CD4-positive, alpha-beta memory T cell (primary cell): ENCODE measurements around the gene TPX2. TPM values are rescaled to one million over a fixed set of nuclear protein-coding genes. Genes with fewer than 3 reads are reported as not detected.

Experiments used
- CTCF ChIA-PET: fragments of 350-600 bp; sonication (Branson Sonifier 250); formaldehyde crosslinking; loops from one replicate; lab custom pipeline; 2021; ENCODE audit warnings: inconsistent platforms; ENCODE audit not compliant: partially characterized antibody; lab: Charles Lee
- POLR2A ChIA-PET: fragments of 350-600 bp; sonication (Branson Sonifier 250); formaldehyde crosslinking; loops from one replicate; lab custom pipeline; 2021; ENCODE audit not compliant: partially characterized antibody; lab: Charles Lee
- DNase-seq, 5 donors: peaks; one replicate each; pipeline versions ENCODE4 v3.0.0 to v3.0.0-alpha.2; 2020 to 2022; ENCODE audit warnings: mixed read lengths in 1 of 5
- H3K27ac ChIP-seq: one replicate; pipeline ENCODE4 v1.7.0; 2013; ENCODE audit warnings: low read depth, low read length
- H3K27me3 ChIP-seq: 2 replicates; pipeline ENCODE4 v1.7.0; 2013; ENCODE audit warnings: mild to moderate bottlenecking, low read length, moderate library complexity; ENCODE audit not compliant: insufficient read depth
- H3K36me3 ChIP-seq: 2 replicates; pipeline ENCODE4 v1.7.0; 2013; ENCODE audit warnings: mild to moderate bottlenecking, low read length, moderate library complexity; ENCODE audit not compliant: insufficient read depth
- H3K4me1 ChIP-seq: 2 replicates; pipeline ENCODE4 v1.7.0; 2013; ENCODE audit warnings: mild to moderate bottlenecking, low read length, moderate library complexity; ENCODE audit not compliant: insufficient read depth
- H3K4me3 ChIP-seq, 2 donors: one replicate each; pipeline ENCODE4 v1.7.0; 2013; ENCODE audit warnings: low read length in 2 of 2, mild to moderate bottlenecking in 1 of 2
- H3K9me3 ChIP-seq, 2 donors: one replicate each; pipeline ENCODE4 v1.7.0; 2013; ENCODE audit warnings: low read length in 2 of 2, control low read depth in 1 of 2; ENCODE audit not compliant: control insufficient read depth in 1 of 2
- H3K27ac Mint-ChIP-seq, 7 donors: one replicate each; pipeline ENCODE4 v1.8.0; 2020 to 2021; ENCODE audit warnings: mixed read lengths in 7 of 7, mild to moderate bottlenecking in 6 of 7, inconsistent platforms in 3 of 7, moderate library complexity in 3 of 7
- H3K27me3 Mint-ChIP-seq, 2 donors: one replicate each; pipeline ENCODE4 v1.8.0; 2020 to 2021; ENCODE audit warnings: mixed read lengths in 2 of 2
- H3K36me3 Mint-ChIP-seq, 2 donors: one replicate each; pipeline ENCODE4 v1.8.0; 2020 to 2021; ENCODE audit warnings: mixed read lengths in 2 of 2, inconsistent platforms in 1 of 2, mild to moderate bottlenecking in 1 of 2
- H3K4me1 Mint-ChIP-seq, 4 donors: one replicate each; pipeline ENCODE4 v1.8.0; 2020 to 2021; ENCODE audit warnings: mixed read lengths in 4 of 4, mild to moderate bottlenecking in 1 of 4
- H3K4me3 Mint-ChIP-seq, 8 donors: one replicate each; pipeline ENCODE4 v1.8.0; 2020 to 2021; ENCODE audit warnings: mixed read lengths in 8 of 8, mild to moderate bottlenecking in 7 of 8, moderate library complexity in 6 of 8, inconsistent platforms in 3 of 8
- H3K9me3 Mint-ChIP-seq, 8 donors: one replicate each; pipeline ENCODE4 v1.8.0; 2020 to 2021; ENCODE audit warnings: mixed read lengths in 8 of 8, mild to moderate bottlenecking in 5 of 8, inconsistent platforms in 3 of 8, moderate library complexity in 1 of 8
- intact Hi-C: fragments of 100-400 bp; cut with micrococcal nuclease; formaldehyde crosslinking; loops from one replicate; pipeline ENCODE4 v1.15.1; 2023
- polyA plus RNA-seq, 2 donors: library from polyadenylated mRNA; unstranded; fragments of 300-500 nt; fragmentation: Illumina TruSeq; gene quantifications; one replicate each; pipeline ENCODE4 v1.2.3, GENCODE V29; 2021
- total RNA-seq, 2 experiments: library from RNA; stranded (reverse); gene quantifications; one replicate each; pipeline ENCODE4 v1.2.3, GENCODE V29; 2021

TPX2 gene
- total and polyA plus RNA-seq, 4 experiments from 2014 or later, result 0.30 to 0.85 (median 0.60) TPM

- POLR2A ChIA-PET, result interaction anchor here (1.5 to 1.9 kb wide), 2 partner anchors 16 to 31 kb away, joined by 5 to 9 read pairs; partner anchors contain the start of gene BCL2L1
- Histone ChIP-seq H3K27me3 (no peaks in the 10 kb centered on the region), H3K27ac (no peak overlapping the region), H3K9me3 (no peaks in the 10 kb centered on the region), H3K4me3 (no peak overlapping the region), H3K4me1 (peaks cover 63% of the 10 kb centered on the region), H3K36me3 (peaks cover 31% of the 10 kb centered on the region)
- intact Hi-C loops, result no loop called here
- Mint-ChIP-seq H3K4me3 (no peak overlapping the region), H3K27ac (peak overlapping the region in 3 of 7 donors; percentile 51 to 85 (median 73)), H3K36me3 (peaks cover 38 to 56% of the 10 kb centered on the region in 2 donors), H3K27me3 (no peaks in the 10 kb centered on the region), H3K9me3 (no peaks in the 10 kb centered on the region), H3K4me1 (peaks cover 45 to 74% (median 57%) of the 10 kb centered on the region in 4 donors)
- CTCF ChIA-PET, result interaction anchor here (0.7 to 7.5 kb wide), 2 partner anchors 19 to 46 kb away, joined by 3 to 33 read pairs; no protein-coding TSS in a partner anchor
- DNase-seq, result no peak
These were observed 31.9 kb upstream of the TPX2 start for GRCh38 chr20:31707258-31707615.

GRCh38 chr20:31707994-31708735 is 30.9 kb upstream of the TPX2 start:
- Histone ChIP-seq H3K9me3 (no peaks in the 10 kb centered on the region), H3K4me3 (no peak overlapping the region), H3K27me3 (no peaks in the 10 kb centered on the region), H3K36me3 (peaks cover 35% of the 10 kb centered on the region), H3K4me1 (peaks cover 72% of the 10 kb centered on the region), H3K27ac (no peak overlapping the region)
- H3K27ac Mint-ChIP-seq, result peak overlapping the region in 6 of 7 donors; percentile 4 to 90 (median 54)
- peak overlapping the region in 4 of 8 donors; percentile 10 to 26 (median 23) for H3K4me3 Mint-ChIP-seq
- intact Hi-C loops, result no loop called here
- H3K36me3 Mint-ChIP-seq, result peaks cover 46 to 63% of the 10 kb centered on the region in 2 donors
- ChIA-PET CTCF (interaction anchor here (1.4 to 7.5 kb wide), 2 partner anchors 16 to 47 kb away, joined by 8 to 33 read pairs; no protein-coding TSS in a partner anchor), POLR2A (no interaction called here)
- H3K27me3 Mint-ChIP-seq, result no peaks in the 10 kb centered on the region
- no peaks in the 10 kb centered on the region for H3K9me3 Mint-ChIP-seq
- H3K4me1 Mint-ChIP-seq, result peaks cover 52 to 83% (median 65%) of the 10 kb centered on the region in 4 donors
- no peak for DNase-seq

GRCh38 chr20:31708736-31709534 is 30.2 kb upstream of the TPX2 start:
- CTCF ChIA-PET, result interaction anchor here (1.4 to 7.5 kb wide), 2 partner anchors 15 to 47 kb away, joined by 8 to 33 read pairs; no protein-coding TSS in a partner anchor
- H3K27me3 Mint-ChIP-seq, result no peaks in the 10 kb centered on the region
- no peaks in the 10 kb centered on the region for H3K9me3 ChIP-seq
- peaks cover 42% of the 10 kb centered on the region for H3K36me3 ChIP-seq
- H3K4me1 Mint-ChIP-seq, result peaks cover 58 to 91% (median 72%) of the 10 kb centered on the region in 4 donors
- no peaks in the 10 kb centered on the region for H3K27me3 ChIP-seq
- no peaks in the 10 kb centered on the region for H3K9me3 Mint-ChIP-seq
- H3K27ac Mint-ChIP-seq, result peak overlapping the region; percentile 52 to 93 (median 81)
- POLR2A ChIA-PET, result no interaction called here
- DNase-seq, result no peak
- H3K4me3 Mint-ChIP-seq, result peak overlapping the region in 5 of 8 donors; percentile 9 to 71 (median 37)
- no peak overlapping the region for H3K4me3 ChIP-seq
- intact Hi-C loops, result no loop called here
- H3K36me3 Mint-ChIP-seq, result peaks cover 50 to 70% of the 10 kb centered on the region in 2 donors
- H3K4me1 ChIP-seq, result peaks cover 80% of the 10 kb centered on the region
- no peak overlapping the region for H3K27ac ChIP-seq

- Mint-ChIP-seq H3K4me1 (peaks cover 62 to 95% (median 76%) of the 10 kb centered on the region in 4 donors), H3K27me3 (no peaks in the 10 kb centered on the region), H3K4me3 (peak overlapping the region in 3 of 8 donors; percentile 8 to 51 (median 22)), H3K36me3 (peaks cover 49 to 70% of the 10 kb centered on the region in 2 donors), H3K9me3 (no peaks in the 10 kb centered on the region), H3K27ac (peak overlapping the region; percentile 38 to 91 (median 75))
- intact Hi-C loops, result loop anchor here (1.0 kb wide), 1 partner anchor 12 kb away; the partner anchor contains the start of gene BCL2L1
- no peaks in the 10 kb centered on the region for H3K9me3 ChIP-seq
- POLR2A ChIA-PET, result interaction anchor here (1.8 to 2.7 kb wide), 2 partner anchors 10 to 13 kb away, joined by 11 to 12 read pairs; partner anchors contain the start of gene BCL2L1
- peaks cover 47% of the 10 kb centered on the region for H3K36me3 ChIP-seq
- H3K27ac ChIP-seq, result no peak overlapping the region
- peaks cover 90% of the 10 kb centered on the region for H3K4me1 ChIP-seq
- no peak for DNase-seq
- no peaks in the 10 kb centered on the region for H3K27me3 ChIP-seq
- CTCF ChIA-PET, result interaction anchor here (5.1 to 7.5 kb wide), 2 partner anchors 13 to 48 kb away, joined by 31 to 33 read pairs; partner anchors contain the start of gene BCL2L1
- H3K4me3 ChIP-seq, result no peak overlapping the region
These were observed 29.2 kb upstream of the TPX2 start for GRCh38 chr20:31709939-31710338.

GRCh38 chr20:31710423-31711108 is 28.5 kb upstream of the TPX2 start:
- H3K27me3 ChIP-seq, result no peaks in the 10 kb centered on the region
- no peaks in the 10 kb centered on the region for H3K9me3 Mint-ChIP-seq
- no peak overlapping the region for H3K4me3 ChIP-seq
- no peaks in the 10 kb centered on the region for H3K27me3 Mint-ChIP-seq
- H3K27ac Mint-ChIP-seq, result peak overlapping the region; percentile 38 to 91 (median 70)
- peak overlapping the region in 1 of 8 donors; percentile 45 for H3K4me3 Mint-ChIP-seq
- DNase-seq, result no peak
- no peak overlapping the region for H3K27ac ChIP-seq
- peaks cover 43% of the 10 kb centered on the region for H3K36me3 ChIP-seq
- peaks cover 62 to 95% (median 77%) of the 10 kb centered on the region in 4 donors for H3K4me1 Mint-ChIP-seq
- ChIA-PET CTCF (interaction anchor here (5.1 to 7.5 kb wide), 2 partner anchors 13 to 49 kb away, joined by 31 to 33 read pairs; partner anchors contain the start of gene BCL2L1), POLR2A (interaction anchor here (1.1 to 2.7 kb wide), 4 partner anchors 10 to 35 kb away, joined by 6 to 12 read pairs (median 10); partner anchors contain the start of gene BCL2L1)
- intact Hi-C loops, result loop anchor here (1.0 kb wide), 1 partner anchor 12 kb away; the partner anchor contains the start of gene BCL2L1
- H3K4me1 ChIP-seq, result peaks cover 89% of the 10 kb centered on the region
- H3K36me3 Mint-ChIP-seq, result peaks cover 50 to 70% of the 10 kb centered on the region in 2 donors
- no peaks in the 10 kb centered on the region for H3K9me3 ChIP-seq
